ENCODE results near the gene C1QTNF2.

DNA sequence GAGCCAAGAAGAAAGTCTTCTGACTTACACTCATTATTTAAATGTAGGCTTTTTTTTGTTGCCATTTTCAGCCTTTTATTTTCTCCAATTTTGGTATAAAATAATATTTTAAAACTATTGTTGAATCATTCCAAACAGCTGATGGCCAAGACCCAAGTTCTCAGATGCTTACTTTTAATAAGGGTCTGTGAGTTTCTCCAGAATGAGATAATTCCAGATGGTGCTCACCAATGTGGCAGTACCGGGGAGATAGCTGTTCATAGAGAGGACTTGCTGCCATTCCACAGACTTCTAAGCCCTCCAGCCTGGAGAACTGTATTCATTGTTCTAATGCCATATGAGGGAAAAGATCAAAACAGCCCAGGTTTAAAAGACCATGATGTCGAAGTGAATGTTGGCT, 5.3 kb upstream of the C1QTNF2 start:
- TF ChIP-seq POLR2A (IDR thresholded peaks at IDR 0.05) = no peak
- TF ChIP-seq, protein P1, sequence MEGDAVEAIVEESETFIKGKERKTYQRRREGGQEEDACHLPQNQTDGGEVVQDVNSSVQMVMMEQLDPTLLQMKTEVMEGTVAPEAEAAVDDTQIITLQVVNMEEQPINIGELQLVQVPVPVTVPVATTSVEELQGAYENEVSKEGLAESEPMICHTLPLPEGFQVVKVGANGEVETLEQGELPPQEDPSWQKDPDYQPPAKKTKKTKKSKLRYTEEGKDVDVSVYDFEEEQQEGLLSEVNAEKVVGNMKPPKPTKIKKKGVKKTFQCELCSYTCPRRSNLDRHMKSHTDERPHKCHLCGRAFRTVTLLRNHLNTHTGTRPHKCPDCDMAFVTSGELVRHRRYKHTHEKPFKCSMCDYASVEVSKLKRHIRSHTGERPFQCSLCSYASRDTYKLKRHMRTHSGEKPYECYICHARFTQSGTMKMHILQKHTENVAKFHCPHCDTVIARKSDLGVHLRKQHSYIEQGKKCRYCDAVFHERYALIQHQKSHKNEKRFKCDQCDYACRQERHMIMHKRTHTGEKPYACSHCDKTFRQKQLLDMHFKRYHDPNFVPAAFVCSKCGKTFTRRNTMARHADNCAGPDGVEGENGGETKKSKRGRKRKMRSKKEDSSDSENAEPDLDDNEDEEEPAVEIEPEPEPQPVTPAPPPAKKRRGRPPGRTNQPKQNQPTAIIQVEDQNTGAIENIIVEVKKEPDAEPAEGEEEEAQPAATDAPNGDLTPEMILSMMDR (IDR thresholded peaks at IDR 0.05) = no peak

Measured in thyroid gland (tissue), 4 donors.